IMR-90 (cell line): ENCODE measurements around the gene HDHD2.

Source experiments
- POLR2A ChIP-seq: IDR thresholded peaks from 2 replicates; pipeline ENCODE4 v1.6.1; 2012; ENCODE audit warnings: mild to moderate bottlenecking, low read depth, low read length
- RAD21 ChIP-seq: IDR thresholded peaks from 2 replicates; pipeline ENCODE4 v1.6.1; 2012; ENCODE audit warnings: low read length, improper control_type of control experiment
- RFX5 ChIP-seq: IDR thresholded peaks from 2 replicates; pipeline ENCODE4 v1.8.0; 2012; ENCODE audit warnings: low read depth, mild to moderate bottlenecking, low read length, moderate library complexity
- TF ChIP-seq, protein P1 (sequence below): conservative IDR thresholded peaks from 2 replicates; pipeline ENCODE4 v1.5.1; 2012; ENCODE audit warnings: mild to moderate bottlenecking, low read depth, low read length, improper control_type of control experiment
- TF ChIP-seq, protein P2 (sequence below): fragments of 150-350 bp; IDR thresholded peaks from 2 replicates; pipeline ENCODE4 v1.6.1; 2017; ENCODE audit warnings: mild to moderate bottlenecking, antibody characterized with exemption, low read length, low read depth

DNA sequence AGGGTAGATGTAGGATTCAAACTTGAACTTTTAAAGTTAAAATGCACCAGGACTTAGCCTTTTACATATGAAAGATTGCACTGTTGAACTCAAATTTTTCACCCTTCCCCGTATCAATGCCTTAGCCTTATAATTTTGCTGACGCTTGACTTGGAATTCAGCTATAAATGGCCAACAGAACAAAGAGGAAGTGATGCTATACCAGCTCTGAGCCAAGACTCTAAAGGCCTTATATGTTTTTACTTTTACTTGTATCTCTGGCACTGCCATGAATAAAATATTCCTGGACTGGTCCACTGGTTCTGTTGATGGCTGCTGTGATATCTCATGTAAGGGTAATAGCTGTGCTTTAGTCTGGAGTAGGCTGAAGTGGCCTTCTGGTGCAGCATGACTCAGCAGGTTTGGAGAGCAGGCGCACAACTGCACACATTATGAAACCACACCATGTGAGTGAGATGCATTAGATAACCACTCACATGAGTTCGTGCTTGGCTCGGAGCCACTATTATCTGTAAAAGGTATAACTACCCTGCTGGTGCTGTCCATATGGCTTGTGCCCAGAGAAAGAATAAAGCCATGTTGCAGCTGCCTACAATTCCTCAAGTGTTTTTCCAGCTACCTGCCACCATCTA is 34.2 kb upstream of the HDHD2 start:
- TF ChIP-seq, protein P1, sequence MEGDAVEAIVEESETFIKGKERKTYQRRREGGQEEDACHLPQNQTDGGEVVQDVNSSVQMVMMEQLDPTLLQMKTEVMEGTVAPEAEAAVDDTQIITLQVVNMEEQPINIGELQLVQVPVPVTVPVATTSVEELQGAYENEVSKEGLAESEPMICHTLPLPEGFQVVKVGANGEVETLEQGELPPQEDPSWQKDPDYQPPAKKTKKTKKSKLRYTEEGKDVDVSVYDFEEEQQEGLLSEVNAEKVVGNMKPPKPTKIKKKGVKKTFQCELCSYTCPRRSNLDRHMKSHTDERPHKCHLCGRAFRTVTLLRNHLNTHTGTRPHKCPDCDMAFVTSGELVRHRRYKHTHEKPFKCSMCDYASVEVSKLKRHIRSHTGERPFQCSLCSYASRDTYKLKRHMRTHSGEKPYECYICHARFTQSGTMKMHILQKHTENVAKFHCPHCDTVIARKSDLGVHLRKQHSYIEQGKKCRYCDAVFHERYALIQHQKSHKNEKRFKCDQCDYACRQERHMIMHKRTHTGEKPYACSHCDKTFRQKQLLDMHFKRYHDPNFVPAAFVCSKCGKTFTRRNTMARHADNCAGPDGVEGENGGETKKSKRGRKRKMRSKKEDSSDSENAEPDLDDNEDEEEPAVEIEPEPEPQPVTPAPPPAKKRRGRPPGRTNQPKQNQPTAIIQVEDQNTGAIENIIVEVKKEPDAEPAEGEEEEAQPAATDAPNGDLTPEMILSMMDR: no peak
- TF ChIP-seq, protein P2, sequence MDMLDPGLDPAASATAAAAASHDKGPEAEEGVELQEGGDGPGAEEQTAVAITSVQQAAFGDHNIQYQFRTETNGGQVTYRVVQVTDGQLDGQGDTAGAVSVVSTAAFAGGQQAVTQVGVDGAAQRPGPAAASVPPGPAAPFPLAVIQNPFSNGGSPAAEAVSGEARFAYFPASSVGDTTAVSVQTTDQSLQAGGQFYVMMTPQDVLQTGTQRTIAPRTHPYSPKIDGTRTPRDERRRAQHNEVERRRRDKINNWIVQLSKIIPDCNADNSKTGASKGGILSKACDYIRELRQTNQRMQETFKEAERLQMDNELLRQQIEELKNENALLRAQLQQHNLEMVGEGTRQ: no peak
- TF ChIP-seq RAD21: no peak
- no peak for TF ChIP-seq POLR2A
- no peak for TF ChIP-seq RFX5
